Stimulated activated naive CD8-positive, alpha-beta T cell treated with anti-CD3 and anti-CD28 coated beads, Interleukin-15, amount 100 ng/mL, for 72 hours (primary cell): ENCODE results near the gene MARK1.
"Not testable (repeated sequence)": the region's sequence is repeated elsewhere in the genome, so short reads cannot be mapped to it uniquely, and the experiment has no call there.

Experiments used
- ATAC-seq: fragments of 150-1000 bp; cut with Tn5 transposase; 2 replicates; pipeline ENCODE4 v1.10.0; 2021; ENCODE audit warnings: mild to moderate bottlenecking, moderate library complexity
- DNase-seq, 2 donors: peaks; one replicate each; pipeline ENCODE4 v3.0.0; 2021 to 2022
- H3K27ac Mint-ChIP-seq, 2 donors: one replicate each; pipeline ENCODE4 v1.8.0; 2022; ENCODE audit warnings: mild to moderate bottlenecking in 2 of 2, mixed read lengths in 2 of 2, moderate library complexity in 2 of 2
- H3K27me3 Mint-ChIP-seq: one replicate; pipeline ENCODE4 v1.8.0; 2022; ENCODE audit warnings: mixed read lengths
- H3K4me1 Mint-ChIP-seq: one replicate; pipeline ENCODE4 v1.8.0; 2022; ENCODE audit warnings: mild to moderate bottlenecking, mixed read lengths
- H3K4me3 Mint-ChIP-seq, 2 donors: one replicate each; pipeline ENCODE4 v1.8.0; 2022; ENCODE audit warnings: mild to moderate bottlenecking in 2 of 2, mixed read lengths in 2 of 2, moderate library complexity in 1 of 2
- H3K9me3 Mint-ChIP-seq, 2 donors: one replicate each; pipeline ENCODE4 v1.8.0; 2022; ENCODE audit warnings: mixed read lengths in 2 of 2

MARK1 gene

DNA sequence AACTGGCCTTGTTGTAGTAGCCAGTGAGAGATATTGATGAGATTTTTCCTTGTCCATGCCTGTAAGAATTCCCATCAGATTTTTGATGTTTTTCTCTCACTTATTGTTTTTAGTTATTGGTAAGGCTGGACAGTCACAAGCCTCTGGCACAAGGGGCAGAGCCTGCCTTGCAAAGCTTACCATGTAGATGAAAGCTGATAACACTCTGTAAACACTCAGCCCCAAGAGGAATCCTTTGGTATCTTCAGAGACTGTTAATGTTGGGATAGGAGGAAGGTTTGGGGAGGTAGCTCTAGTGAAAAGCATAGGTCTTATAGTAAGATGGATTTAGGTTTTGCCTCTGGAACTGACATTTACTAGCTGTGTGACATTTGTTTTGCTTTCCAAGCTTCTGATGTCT, 37.7 kb downstream of the MARK1 start:
- H3K9me3 Mint-ChIP-seq, result no peaks in the 10 kb centered on the region
- ATAC-seq (no peak), DNase-seq (no peak)
- no peak overlapping the region for H3K4me3 Mint-ChIP-seq
- H3K27ac Mint-ChIP-seq, result no peak overlapping the region
- H3K27me3 Mint-ChIP-seq, result peaks cover 7% of the 10 kb centered on the region
- H3K4me1 Mint-ChIP-seq, result no peaks in the 10 kb centered on the region

DNA sequence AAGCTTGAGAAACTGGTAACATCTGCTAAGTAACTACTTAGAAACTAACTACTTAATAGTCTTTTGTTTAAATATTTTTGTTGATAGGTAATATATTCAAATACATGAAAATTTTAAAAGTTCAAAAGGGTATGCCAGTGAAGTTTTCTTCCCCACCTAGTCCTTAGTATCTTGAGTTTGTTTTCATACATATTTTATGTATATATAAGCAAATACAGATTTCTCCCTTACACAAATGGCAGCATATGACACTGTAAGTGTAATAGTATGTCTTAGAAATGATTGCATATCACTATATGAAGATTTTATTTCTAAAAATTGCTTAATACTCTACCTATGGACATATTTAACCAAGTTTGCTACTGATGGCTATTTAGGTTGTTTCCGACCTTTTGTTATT, 38.9 kb downstream of the MARK1 start:
- no peak for DNase-seq
- Mint-ChIP-seq H3K4me1 (no peaks in the 10 kb centered on the region), H3K4me3 (no peak overlapping the region), H3K9me3 (no peaks in the 10 kb centered on the region), H3K27me3 (peaks cover 7% of the 10 kb centered on the region), H3K27ac (no peak overlapping the region)
- no peak for ATAC-seq

DNA sequence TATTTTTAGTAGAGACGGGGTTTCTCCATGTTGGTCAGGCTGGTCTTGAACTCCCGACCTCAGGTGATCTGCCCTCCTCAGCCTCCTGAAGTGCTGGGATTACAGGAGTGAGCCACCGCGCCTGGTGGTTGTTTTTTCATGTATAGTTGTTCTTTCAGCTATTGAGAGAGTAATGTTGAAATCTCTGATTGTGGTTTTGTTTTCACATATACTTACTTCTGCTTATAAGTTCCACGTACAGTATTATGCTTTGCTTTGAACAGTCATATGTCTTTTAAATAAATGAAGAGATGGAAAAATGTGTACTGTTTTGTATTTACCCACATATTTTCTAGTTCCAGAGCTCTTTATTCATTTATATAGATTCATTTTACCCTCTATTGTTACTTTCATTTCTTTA, 44.5 kb downstream of the MARK1 start:
- Mint-ChIP-seq H3K27ac (no peak overlapping the region), H3K9me3 (peaks cover 7 to 14% of the 10 kb centered on the region in 2 donors), H3K4me3 (no peak overlapping the region), H3K27me3 (peaks cover 14% of the 10 kb centered on the region), H3K4me1 (no peaks in the 10 kb centered on the region)
- ATAC-seq (no peak), DNase-seq (no peak)

DNA sequence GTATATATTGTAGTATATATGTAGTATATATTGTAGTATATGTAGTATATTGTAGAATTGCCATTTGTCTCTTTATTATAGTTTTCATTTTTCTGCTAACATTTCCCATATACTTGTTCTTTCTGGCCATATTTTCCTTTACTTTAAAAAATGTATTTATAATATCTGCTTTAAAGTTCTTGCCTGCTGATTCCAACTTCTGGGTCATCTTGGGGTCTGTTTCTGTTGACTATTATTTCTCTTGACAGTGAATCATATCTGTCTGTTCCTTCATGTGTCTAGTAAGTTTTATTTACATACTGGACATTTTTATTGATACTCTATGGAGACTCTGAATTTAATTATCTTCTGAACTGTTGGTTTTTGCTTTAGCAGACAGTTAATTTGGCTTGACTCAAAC, 45.9 kb downstream of the MARK1 start:
- no peak overlapping the region for H3K27ac Mint-ChIP-seq
- DNase-seq, result no peak
- ATAC-seq, result no peak
- H3K9me3 Mint-ChIP-seq, result peaks cover 7 to 14% of the 10 kb centered on the region in 2 donors
- H3K4me3 Mint-ChIP-seq, result no peak overlapping the region
- H3K4me1 Mint-ChIP-seq, result no peaks in the 10 kb centered on the region
- H3K27me3 Mint-ChIP-seq, result peaks cover 6% of the 10 kb centered on the region

DNA sequence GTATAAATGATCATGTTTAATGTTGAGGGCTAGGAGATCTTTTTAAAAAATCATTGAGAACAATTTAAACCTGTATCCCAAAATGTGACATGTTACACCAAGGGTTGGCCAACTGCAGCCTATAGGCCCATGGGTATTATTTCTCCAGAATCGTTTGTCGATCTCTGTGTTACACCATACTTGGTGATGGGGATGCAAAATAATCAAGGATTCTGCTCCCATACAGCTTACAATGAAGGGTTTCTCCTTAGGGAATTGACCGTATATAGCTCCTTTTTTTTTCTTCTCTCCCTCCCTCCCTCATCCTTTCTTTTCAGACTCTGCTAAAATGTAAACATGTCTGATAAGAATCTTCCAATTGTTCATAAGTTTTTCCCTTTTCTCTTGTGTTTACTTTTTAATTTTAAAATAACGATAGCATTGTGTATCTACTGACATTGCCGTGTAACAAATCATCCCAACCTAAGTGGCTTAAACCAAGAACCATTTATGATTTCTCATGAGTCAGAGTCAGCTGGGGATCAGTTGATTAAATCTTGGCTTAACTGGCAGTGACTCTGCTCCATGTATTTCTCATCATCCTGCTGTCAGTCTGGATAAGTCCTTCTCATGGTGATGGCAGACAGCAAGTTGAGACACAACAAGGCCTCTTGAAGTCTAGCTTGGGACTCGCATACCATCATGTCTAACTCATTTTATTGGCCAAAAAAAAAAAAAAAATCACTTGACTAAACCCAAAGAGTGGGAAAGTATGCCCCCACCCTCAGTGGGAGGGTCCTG, 48.0 kb downstream of the MARK1 start:
- Mint-ChIP-seq H3K9me3 (peaks cover 7 to 14% of the 10 kb centered on the region in 2 donors), H3K27me3 (peaks cover 6% of the 10 kb centered on the region), H3K4me1 (no peaks in the 10 kb centered on the region), H3K27ac (no peak overlapping the region), H3K4me3 (no peak overlapping the region)
- ATAC-seq (no peak), DNase-seq (no peak)

DNA sequence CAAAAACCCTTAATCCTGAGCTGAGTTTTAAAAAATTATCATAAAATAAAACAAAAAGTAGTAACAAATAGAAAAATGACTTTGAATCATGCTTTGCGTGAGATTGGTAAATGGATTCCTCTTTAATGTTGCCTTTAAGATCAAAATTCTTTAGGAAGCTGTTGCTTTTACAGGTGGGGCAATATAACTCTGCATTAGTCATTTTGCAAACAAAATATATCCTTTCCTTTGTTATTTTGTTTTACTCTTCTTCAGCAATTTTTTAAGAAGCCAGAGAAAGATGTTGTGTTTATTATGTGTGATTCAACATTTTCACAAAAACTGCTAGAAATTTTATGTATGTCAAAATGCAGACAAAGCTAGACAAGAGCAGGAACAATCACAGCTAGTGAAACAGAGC, 50.0 kb downstream of the MARK1 start:
- DNase-seq (no peak), ATAC-seq (no peak)
- Mint-ChIP-seq H3K27me3 (peaks cover 6% of the 10 kb centered on the region), H3K9me3 (peaks cover 7 to 14% of the 10 kb centered on the region in 2 donors), H3K4me1 (no peaks in the 10 kb centered on the region), H3K27ac (no peak overlapping the region), H3K4me3 (no peak overlapping the region)

DNA sequence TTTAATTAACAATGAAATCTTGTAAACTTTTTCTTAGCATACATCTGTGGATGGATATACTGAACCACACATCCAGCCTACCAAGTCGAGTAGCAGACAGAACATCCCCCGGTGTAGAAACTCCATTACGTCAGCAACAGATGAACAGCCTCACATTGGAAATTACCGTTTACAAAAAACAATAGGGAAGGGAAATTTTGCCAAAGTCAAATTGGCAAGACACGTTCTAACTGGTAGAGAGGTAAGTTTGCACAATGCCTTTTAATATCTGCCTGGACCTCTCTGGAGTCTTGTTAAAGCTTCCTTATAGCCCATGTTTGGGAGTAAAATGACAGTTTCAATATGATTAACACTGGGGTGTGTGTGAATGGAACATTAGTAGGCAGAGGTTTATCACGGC, 51.4 kb downstream of the MARK1 start:
- DNase-seq, result no peak
- Mint-ChIP-seq H3K9me3 (peaks cover 2 to 7% of the 10 kb centered on the region in 2 donors), H3K27me3 (peaks cover 6% of the 10 kb centered on the region), H3K4me1 (no peaks in the 10 kb centered on the region), H3K27ac (no peak overlapping the region), H3K4me3 (no peak overlapping the region)
- no peak for ATAC-seq

DNA sequence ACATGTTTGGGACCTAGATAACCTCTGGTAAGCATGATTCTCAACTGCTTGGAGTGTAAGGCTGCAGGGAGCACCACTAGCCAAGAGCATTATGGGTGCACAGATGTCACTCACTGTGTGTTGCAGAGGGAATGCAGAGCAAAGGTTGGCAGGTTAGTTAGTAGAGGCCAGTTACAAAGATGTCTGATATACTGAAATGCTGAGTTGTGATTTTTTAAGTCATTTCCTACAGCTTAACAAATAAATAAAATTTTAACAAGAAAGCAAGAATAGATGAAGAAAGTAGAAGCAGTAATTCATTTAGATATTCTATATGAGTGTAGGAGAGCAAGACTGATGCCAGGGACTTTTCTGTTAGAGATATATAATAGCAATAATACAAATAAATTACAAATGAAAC, 64.8 kb downstream of the MARK1 start:
- Mint-ChIP-seq H3K9me3 (no peaks in the 10 kb centered on the region), H3K27me3 (peaks cover 7% of the 10 kb centered on the region), H3K4me1 (no peaks in the 10 kb centered on the region), H3K27ac (no peak overlapping the region), H3K4me3 (no peak overlapping the region)
- DNase-seq (no peak), ATAC-seq (no peak)

DNA sequence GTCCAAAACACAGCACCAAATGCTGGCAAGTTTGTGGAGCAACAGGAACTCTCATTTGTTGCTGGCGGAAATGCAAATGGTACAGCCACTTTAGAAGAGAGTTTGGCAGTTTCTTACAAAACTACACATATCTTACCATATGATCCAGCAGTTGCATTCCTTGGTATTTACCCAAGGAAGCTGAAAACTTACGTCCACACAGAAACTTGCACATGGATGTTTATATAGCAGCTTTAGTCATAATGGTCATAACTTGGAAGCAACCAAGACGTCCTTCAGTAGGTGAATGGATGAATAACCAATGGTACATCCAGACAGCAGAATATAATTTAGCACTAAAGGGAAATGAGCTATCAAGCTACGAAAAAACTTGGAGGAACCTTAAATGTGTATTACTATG, 66.4 kb downstream of the MARK1 start:
- ATAC-seq (no peak), DNase-seq (no peak)
- Mint-ChIP-seq H3K27ac (no peak overlapping the region), H3K4me3 (no peak overlapping the region), H3K4me1 (no peaks in the 10 kb centered on the region), H3K27me3 (peaks cover 7% of the 10 kb centered on the region), H3K9me3 (no peaks in the 10 kb centered on the region)

DNA sequence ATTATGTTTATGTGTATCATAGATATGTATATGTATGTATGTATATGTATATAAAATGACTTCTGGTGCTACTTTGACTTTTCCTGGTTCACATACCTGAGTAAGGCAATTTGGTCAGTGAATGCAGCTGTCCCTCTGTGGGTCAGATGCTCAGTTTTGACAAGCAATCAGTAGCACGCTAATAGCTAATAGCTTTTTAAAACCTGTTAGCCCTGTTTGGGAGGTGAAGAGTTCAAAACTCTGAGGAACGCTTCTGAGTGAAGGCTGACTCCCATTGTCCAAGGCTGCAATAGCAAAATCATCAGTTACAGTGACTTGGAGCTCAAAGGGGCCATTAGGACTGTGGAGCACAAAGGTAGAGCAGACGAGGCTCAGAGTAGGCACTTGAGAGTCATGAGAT, 67.2 kb downstream of the MARK1 start:
- H3K4me3 Mint-ChIP-seq, result no peak overlapping the region
- H3K4me1 Mint-ChIP-seq, result no peaks in the 10 kb centered on the region
- no peak overlapping the region for H3K27ac Mint-ChIP-seq
- no peak for ATAC-seq
- no peaks in the 10 kb centered on the region for H3K9me3 Mint-ChIP-seq
- DNase-seq, result no peak
- peaks cover 7% of the 10 kb centered on the region for H3K27me3 Mint-ChIP-seq

DNA sequence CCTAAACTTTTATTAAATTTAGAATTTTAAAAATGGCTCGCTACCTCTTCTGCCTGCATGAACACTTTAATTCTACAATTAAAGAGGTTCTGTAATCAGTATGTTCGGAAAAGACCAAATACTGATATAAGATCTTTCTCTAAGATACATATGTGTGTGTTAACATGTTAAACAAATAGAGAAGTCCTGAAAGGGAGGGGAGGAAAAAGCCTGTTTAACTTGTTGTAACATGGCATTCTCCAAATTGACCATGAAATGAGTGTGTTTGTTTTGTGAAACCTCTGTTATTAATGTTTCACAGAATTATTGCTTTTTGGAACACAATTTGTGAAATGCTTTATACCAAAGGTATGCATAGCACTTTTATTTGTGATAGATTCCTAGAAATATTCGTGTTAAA, 77.0 kb downstream of the MARK1 start:
- no peaks in the 10 kb centered on the region for H3K9me3 Mint-ChIP-seq
- H3K27ac Mint-ChIP-seq, result no peak overlapping the region
- peaks cover 13% of the 10 kb centered on the region for H3K27me3 Mint-ChIP-seq
- H3K4me1 Mint-ChIP-seq, result no peaks in the 10 kb centered on the region
- DNase-seq (no peak), ATAC-seq (no peak)
- no peak overlapping the region for H3K4me3 Mint-ChIP-seq

DNA sequence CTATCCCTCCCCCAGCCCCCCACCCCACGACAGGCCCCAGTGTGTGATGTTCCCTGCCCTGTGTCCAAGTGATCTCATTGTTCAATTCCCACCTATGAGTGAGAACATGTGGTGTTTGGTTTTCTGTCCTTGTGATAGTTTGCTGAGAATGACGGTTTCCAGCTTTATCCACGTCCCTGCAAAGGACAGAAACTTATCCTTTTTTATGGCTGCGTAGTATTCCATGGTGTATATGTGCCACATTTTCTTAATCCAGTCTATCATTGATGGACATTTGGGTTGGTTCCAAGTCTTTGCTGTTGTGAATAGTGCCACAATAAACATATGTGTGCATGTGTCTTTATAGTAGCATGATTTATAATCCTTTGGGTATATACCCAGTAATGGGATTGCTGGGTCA, 77.7 kb downstream of the MARK1 start:
- H3K9me3 Mint-ChIP-seq, result not testable (repeated sequence)

DNA sequence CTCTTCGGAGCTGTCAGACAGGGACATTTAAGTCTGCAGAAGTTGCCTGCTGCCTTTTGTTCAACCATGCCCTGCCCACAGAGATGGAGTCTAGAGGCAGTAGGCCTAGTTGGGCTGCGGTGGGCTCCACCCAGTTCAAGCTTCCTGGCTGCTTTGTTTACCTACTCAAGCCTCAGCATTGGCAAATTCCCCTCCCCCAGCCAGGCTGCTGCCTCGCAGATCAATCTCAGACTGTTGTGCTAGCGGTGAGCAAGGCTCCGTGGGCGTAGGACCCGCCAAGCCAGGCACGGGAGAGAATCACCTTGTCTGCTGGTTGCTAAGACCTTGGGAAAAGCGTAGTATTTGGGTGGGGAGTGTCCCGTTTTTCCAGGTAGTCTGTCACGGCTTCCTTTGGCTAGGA, 83.2 kb downstream of the MARK1 start:
- H3K4me3 Mint-ChIP-seq, DNase-seq, H3K27ac Mint-ChIP-seq, H3K9me3 Mint-ChIP-seq, ATAC-seq, H3K4me1 Mint-ChIP-seq: not testable (repeated sequence)
- H3K27me3 Mint-ChIP-seq, result peaks cover 13% of the 10 kb centered on the region

More for the DNA sequence above, 77.7 kb downstream of the MARK1 start:
- not testable (repeated sequence) for H3K27ac Mint-ChIP-seq, DNase-seq, H3K4me3 Mint-ChIP-seq, ATAC-seq, H3K4me1 Mint-ChIP-seq
- H3K27me3 Mint-ChIP-seq, result peaks cover 13% of the 10 kb centered on the region

DNA sequence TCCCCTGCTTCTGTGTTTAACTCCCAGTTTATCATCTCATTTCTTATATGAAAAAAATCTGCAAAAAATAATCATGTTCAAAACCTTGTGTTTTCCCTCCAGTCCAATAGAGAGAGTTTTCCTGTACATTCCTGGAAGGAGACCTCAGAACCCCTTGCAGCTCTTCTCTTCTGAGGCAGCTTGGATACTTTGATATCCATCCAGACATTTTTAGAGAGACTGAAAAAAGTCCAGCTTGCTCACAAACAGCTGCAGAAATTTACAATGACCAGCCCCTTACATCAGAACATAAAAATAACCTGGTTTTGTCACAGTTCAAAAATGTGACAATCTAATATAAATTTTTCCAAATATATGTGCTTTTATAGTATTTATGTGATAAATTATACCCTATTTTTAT, 88.9 kb downstream of the MARK1 start:
- no peaks in the 10 kb centered on the region for H3K9me3 Mint-ChIP-seq
- no peak for ATAC-seq
- no peak overlapping the region for H3K4me3 Mint-ChIP-seq
- DNase-seq, result no peak
- no peaks in the 10 kb centered on the region for H3K27me3 Mint-ChIP-seq
- no peaks in the 10 kb centered on the region for H3K4me1 Mint-ChIP-seq
- H3K27ac Mint-ChIP-seq, result no peak overlapping the region

DNA sequence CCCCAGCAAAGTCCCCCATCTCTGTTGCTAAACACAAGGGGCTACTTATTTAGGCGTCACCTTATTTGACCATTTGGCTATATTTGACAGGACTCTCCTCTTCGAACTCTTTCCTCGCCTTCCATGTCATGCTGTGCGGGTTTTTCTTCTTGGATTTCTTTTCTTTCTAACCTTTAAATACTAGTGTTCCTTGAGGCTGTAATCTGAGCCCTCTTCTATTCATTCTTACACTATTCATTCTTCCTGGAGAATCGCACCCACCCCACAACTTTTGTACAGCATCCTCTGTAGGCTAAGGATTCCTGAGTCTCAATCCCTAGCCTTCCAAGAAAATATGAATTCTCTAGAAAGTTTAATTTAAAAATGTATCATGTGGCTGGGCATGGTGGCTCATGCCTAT, 100.5 kb downstream of the MARK1 start:
- ATAC-seq (no peak), DNase-seq (no peak)
- Mint-ChIP-seq H3K27me3 (no peaks in the 10 kb centered on the region), H3K27ac (no peak overlapping the region), H3K4me1 (no peaks in the 10 kb centered on the region), H3K4me3 (no peak overlapping the region), H3K9me3 (peaks cover 0 to 6% of the 10 kb centered on the region in 2 donors)

DNA sequence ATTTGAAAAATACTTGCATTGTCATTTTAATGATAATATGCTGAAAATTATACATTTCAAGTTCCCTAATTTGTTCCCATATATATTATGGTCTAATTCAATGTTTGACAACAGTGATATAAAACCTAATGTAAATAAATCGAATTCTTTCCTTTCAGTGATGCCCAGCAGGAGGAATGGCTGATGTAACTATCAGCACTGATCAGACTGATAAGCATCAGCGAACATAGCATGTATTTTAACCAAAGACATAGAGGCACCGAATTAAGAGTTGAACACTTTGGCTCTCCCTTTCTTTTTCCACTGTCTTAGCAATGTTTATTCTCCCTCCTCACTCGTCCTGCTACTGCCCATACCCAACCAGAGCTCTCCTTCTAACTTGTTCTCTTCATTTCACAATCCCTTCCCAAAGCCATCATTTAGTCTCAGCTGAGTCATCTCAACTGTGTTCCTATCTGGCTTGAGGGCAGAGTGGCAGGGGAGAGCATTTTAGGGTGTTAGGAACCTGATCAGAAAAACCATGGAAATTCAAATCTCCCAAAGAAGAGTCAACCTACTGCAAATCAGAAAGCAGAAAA, 103.4 kb downstream of the MARK1 start:
- H3K9me3 Mint-ChIP-seq, result peaks cover 0 to 6% of the 10 kb centered on the region in 2 donors
- DNase-seq (no peak), ATAC-seq (no peak)
- no peaks in the 10 kb centered on the region for H3K27me3 Mint-ChIP-seq
- H3K4me1 Mint-ChIP-seq, result no peaks in the 10 kb centered on the region
- no peak overlapping the region for H3K4me3 Mint-ChIP-seq
- H3K27ac Mint-ChIP-seq, result no peak overlapping the region

DNA sequence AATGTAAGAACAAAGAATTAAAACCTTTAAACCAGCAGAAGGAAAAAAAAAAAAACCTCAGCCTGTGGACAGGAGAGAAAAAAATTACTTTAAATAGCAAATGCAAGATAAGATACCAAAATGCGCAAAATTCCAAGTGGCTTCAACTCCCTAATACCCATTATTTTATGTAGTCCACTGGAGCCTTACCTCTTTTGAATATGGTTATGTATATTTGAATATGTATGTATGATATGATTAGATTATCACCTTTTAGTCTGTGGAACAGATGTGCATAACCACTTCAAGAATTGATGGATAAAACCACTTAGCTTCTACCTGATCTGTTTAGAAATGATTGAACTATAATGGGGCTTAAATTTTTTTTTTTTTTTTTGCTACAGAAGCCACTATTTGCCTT, 109.8 kb downstream of the MARK1 start:
- DNase-seq (no peak), ATAC-seq (no peak)
- H3K4me1 Mint-ChIP-seq, result no peaks in the 10 kb centered on the region
- peaks cover 29% of the 10 kb centered on the region for H3K27me3 Mint-ChIP-seq
- H3K4me3 Mint-ChIP-seq, result no peak overlapping the region
- no peak overlapping the region for H3K27ac Mint-ChIP-seq
- no peaks in the 10 kb centered on the region for H3K9me3 Mint-ChIP-seq
